Mesodermal cell (in vitro differentiated cells): ENCODE data around the gene RELN.

Experiments
- H3K27ac ChIP-seq: 2 replicates; pipeline ENCODE4 v1.7.0; 2013; ENCODE audit warnings: mild to moderate bottlenecking, low read depth, low read length, moderate library complexity; ENCODE audit not compliant: severe bottlenecking
- H3K36me3 ChIP-seq: 2 replicates; pipeline ENCODE4 v1.7.1; 2013; ENCODE audit warnings: mild to moderate bottlenecking, low read length, moderate library complexity; ENCODE audit not compliant: control insufficient read depth, insufficient read depth
- H3K4me1 ChIP-seq: one replicate; pipeline ENCODE4 v1.7.1; 2013; ENCODE audit warnings: mild to moderate bottlenecking, low read length; ENCODE audit not compliant: insufficient read depth, control insufficient read depth, poor library complexity, severe bottlenecking
- H3K4me3 ChIP-seq: 2 replicates; pipeline ENCODE4 v1.7.0; 2013; ENCODE audit warnings: low read length, control low read depth, mild to moderate bottlenecking; ENCODE audit not compliant: insufficient read depth, poor library complexity, severe bottlenecking; ENCODE audit errors: extremely low read depth
- H3K9me3 ChIP-seq: 2 replicates; pipeline ENCODE4 v1.7.1; 2013; ENCODE audit warnings: mild to moderate bottlenecking, low read length, moderate library complexity; ENCODE audit not compliant: control insufficient read depth
- WGBS, 2 experiments: methylation state at CpG; one replicate each; pipeline ENCODE4 v1.1.5; 2013; ENCODE audit warnings: missing lambda C conversion rate in 2 of 2; ENCODE audit not compliant: insufficient coverage in 2 of 2; 5-methylcytosine and 5-hydroxymethylcytosine counted together

Gene RELN

GRCh38 chr7:103687272-103687671 is 302.2 kb downstream of the RELN start:
- Histone ChIP-seq H3K9me3 (no peaks in the 10 kb centered on the region), H3K27ac (no peak overlapping the region), H3K36me3 (no peaks in the 10 kb centered on the region), H3K4me3 (no peak overlapping the region), H3K4me1 (no peaks in the 10 kb centered on the region)
- 100% methylated on average over 1 of the region's 1 CpG; no CpG with 5 or more reads in 1 of the 2 experiments for WGBS, 2 experiments

DNA sequence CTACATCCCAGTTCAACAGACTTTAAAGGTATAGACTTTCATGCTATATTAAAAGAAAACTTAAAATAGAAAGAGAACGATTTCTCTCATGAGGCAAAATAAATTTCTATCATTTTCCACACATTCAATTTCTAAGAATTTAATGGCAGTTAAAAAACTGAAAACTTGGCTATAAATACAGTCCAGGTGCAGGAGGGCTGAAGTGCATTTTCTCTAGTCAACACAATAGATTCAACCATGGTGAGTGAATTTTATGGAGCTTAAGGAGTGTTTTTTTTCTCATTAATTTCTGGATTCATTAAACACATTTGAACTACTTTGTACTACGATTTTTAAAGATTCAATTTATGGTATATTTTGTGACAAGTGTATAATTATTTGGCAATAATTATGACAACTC is 302.7 kb downstream of the RELN start:
- no peaks in the 10 kb centered on the region for H3K36me3 ChIP-seq

GRCh38 chr7:103686064-103686463 is 303.4 kb downstream of the RELN start:
- no peaks in the 10 kb centered on the region for H3K36me3 ChIP-seq
- no CpG with 5 or more reads among the region's 2 CpGs for WGBS, 2 experiments
- H3K4me3 ChIP-seq = no peak overlapping the region
- no peak overlapping the region for H3K27ac ChIP-seq
- H3K4me1 ChIP-seq = no peaks in the 10 kb centered on the region
- H3K9me3 ChIP-seq = no peaks in the 10 kb centered on the region

More for the DNA sequence above, 302.7 kb downstream of the RELN start:
- no CpG with 5 or more reads among the region's 2 CpGs for WGBS, 2 experiments
- Histone ChIP-seq H3K9me3 (no peaks in the 10 kb centered on the region), H3K4me3 (no peak overlapping the region), H3K4me1 (no peaks in the 10 kb centered on the region), H3K27ac (no peak overlapping the region)

DNA sequence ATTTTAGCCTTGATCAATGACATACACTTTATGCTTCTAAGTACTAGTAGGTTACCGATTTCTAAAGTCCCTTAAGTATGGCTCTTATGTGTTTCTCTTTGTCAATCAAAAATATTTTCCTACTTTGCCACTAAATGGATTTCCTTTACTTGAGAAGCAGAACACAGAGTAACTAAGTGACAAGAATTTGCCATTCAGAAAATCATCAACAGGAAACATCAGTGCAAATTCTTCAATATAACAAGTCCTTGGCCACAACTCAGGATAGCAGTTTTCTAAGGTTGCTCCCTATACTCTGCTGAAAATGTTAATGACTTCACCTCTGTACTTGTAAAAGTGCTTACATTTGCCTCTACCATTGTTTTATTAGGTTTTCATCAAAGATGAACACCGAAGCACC is 303.8 kb downstream of the RELN start:
- H3K36me3 ChIP-seq = no peaks in the 10 kb centered on the region
- H3K27ac ChIP-seq = no peak overlapping the region
- no peaks in the 10 kb centered on the region for H3K9me3 ChIP-seq
- no peak overlapping the region for H3K4me3 ChIP-seq
- whole genome bisulfite sequencing, 2 experiments = 100% methylated on average over 1 of the region's 2 CpGs; no CpG with 5 or more reads in 1 of the 2 experiments
- no peaks in the 10 kb centered on the region for H3K4me1 ChIP-seq

- no peak overlapping the region for H3K4me3 ChIP-seq
- no peaks in the 10 kb centered on the region for H3K36me3 ChIP-seq
- WGBS, 2 experiments = no CpG with 5 or more reads among the region's 2 CpGs
- H3K4me1 ChIP-seq = peaks cover 9% of the 10 kb centered on the region
- no peak overlapping the region for H3K27ac ChIP-seq
- H3K9me3 ChIP-seq = no peaks in the 10 kb centered on the region
These were observed 306.1 kb downstream of the RELN start for GRCh38 chr7:103683348-103683747.

DNA sequence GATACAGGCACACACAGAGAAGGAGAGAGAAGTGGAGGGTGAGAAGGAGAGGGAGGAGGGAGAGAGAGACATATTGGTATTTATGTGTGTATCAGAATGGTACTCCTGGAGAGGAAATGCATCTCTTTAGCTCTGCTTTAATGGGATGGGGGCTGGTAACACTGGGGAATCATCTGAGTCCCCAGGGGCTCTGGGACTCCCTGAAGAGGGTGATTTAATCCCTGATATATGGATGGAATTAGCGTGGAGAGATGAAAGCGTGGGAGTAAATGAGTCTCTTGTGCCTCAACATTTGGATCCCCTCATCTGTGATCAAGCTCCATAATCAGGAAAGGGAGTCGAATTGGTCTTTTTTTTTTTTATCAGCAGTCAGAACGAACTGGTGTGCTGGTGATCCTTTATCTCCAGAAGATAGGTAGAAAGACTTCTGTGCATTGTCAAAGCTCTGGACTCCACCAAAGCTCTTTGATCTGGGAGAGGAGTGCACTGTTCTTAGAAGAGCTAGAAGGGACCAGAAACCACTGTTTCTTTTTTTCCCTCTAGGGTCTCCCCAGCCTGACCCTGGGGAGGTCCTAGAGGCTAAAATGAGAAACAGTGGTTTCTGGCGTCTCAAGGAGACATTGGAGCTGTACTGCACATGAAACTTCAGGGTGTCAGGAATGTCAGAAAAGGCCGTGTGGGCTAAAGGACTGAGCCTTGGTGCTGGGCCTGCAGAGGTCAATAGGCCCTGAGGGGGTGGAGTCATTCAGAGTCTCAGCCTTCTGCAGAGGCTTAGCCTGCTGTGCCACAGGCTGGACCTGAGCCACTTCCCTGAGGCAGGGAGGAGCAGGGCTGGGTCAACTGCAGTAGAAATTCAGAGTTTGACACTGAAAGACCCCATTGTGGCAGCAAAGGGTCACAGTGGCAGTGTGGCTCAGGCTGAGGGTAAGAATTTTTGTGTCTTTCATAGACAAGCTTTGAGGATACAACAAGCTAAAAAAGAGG is 309.0 kb downstream of the RELN start:
- WGBS, 2 experiments = 64 to 79% methylated on average over 3 to 4 of the region's 6 CpGs
- Histone ChIP-seq H3K36me3 (no peaks in the 10 kb centered on the region), H3K4me1 (peaks cover 9% of the 10 kb centered on the region), H3K9me3 (no peaks in the 10 kb centered on the region), H3K27ac (peak overlapping the region; percentile 46), H3K4me3 (no peak overlapping the region)

- Histone ChIP-seq H3K9me3 (no peaks in the 10 kb centered on the region), H3K36me3 (no peaks in the 10 kb centered on the region), H3K4me1 (peaks cover 9% of the 10 kb centered on the region), H3K27ac (peak overlapping the region; percentile 46), H3K4me3 (no peak overlapping the region)
- no CpG with 5 or more reads among the region's 4 CpGs for WGBS, 2 experiments
These were observed 310.0 kb downstream of the RELN start for GRCh38 chr7:103679151-103680132.

DNA sequence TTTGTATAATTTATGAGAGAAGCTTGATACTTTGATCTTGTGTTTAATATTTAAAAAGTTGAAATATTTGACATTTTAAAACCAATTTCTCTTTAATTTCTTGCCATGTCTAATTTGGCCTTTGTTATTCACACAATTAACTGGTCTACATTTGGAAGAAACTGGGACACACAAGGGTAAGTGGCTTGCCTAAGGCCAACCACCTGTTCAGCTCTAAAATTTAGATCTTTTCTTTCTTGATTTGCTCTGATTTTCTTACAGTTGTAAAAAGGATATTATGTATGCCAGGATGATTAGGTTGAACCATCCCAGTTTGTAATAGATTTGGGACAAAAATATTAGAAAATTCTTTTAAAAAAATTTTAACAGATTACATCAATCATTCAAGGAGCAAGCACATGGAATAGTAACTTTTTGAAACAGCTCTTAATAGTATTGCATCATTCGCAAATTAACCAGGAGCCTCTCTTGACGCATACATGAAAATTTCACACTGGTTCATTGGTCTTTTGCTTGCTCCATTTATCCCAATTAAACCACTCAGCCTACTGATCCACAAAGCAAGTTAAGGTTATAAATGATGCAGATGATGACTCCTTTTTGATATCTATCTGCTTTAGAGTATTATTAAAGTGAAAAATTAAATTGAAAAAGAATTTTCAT is 321.0 kb downstream of the RELN start:
- no peak overlapping the region for H3K27ac ChIP-seq
- no peak overlapping the region for H3K4me3 ChIP-seq
- H3K9me3 ChIP-seq = no peaks in the 10 kb centered on the region
- H3K4me1 ChIP-seq = no peaks in the 10 kb centered on the region
- no peaks in the 10 kb centered on the region for H3K36me3 ChIP-seq
- 100% methylated on average over 2 of the region's 2 CpGs; no CpG with 5 or more reads in 1 of the 2 experiments for WGBS, 2 experiments

DNA sequence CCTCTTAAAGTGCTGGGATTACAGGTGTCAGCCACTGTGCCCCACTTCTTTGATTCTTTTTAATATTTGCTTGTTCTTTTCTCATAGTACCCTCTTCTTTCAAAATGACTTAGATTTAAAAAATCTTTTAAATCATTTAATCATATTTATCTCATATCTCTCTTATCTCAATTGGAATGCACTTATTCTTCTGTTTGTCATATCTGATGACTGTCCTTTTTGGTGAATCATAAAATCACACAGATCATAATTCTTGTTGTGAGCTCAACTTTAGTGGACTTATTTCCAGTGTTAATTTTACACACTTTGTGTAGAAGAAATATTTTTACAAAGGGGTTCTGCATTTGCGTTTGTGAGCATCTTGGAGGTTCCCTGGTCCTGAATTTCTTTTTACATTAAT is 323.1 kb downstream of the RELN start:
- Histone ChIP-seq H3K9me3 (no peaks in the 10 kb centered on the region), H3K4me1 (no peaks in the 10 kb centered on the region), H3K27ac (no peak overlapping the region), H3K4me3 (no peak overlapping the region), H3K36me3 (no peaks in the 10 kb centered on the region)
- WGBS, 2 experiments = no CpG with 5 or more reads among the region's 1 CpG

GRCh38 chr7:103664577-103664976 is 324.9 kb downstream of the RELN start:
- no CpG with 5 or more reads among the region's 1 CpG for WGBS, 2 experiments
- H3K4me3 ChIP-seq = no peak overlapping the region
- H3K9me3 ChIP-seq = no peaks in the 10 kb centered on the region
- H3K4me1 ChIP-seq = peaks cover 5% of the 10 kb centered on the region
- no peaks in the 10 kb centered on the region for H3K36me3 ChIP-seq
- no peak overlapping the region for H3K27ac ChIP-seq
